Myocyte (in vitro differentiated cells): ENCODE measurements around the gene NUP188. TPM values are rescaled to one million over a fixed set of nuclear protein-coding genes. Genes with fewer than 3 reads are reported as not detected.
A peak's percentile ranks its signal among the peaks of the same experiment; 100 is the strongest.

ENCODE experiments used
- DNase-seq: peaks from one replicate; pipeline ENCODE4 v3.0.0-alpha.2; 2012; ENCODE audit warnings: low read depth
- total RNA-seq: library from RNA; depleted of rRNA; stranded (reverse); fragments of >200 nt; gene quantifications from 2 replicates; pipeline ENCODE4 v1.2.3, GENCODE V29; 2014

NUP188 gene
- total RNA-seq, 1 donor from 2014 or later, result 53.6 TPM

DNA sequence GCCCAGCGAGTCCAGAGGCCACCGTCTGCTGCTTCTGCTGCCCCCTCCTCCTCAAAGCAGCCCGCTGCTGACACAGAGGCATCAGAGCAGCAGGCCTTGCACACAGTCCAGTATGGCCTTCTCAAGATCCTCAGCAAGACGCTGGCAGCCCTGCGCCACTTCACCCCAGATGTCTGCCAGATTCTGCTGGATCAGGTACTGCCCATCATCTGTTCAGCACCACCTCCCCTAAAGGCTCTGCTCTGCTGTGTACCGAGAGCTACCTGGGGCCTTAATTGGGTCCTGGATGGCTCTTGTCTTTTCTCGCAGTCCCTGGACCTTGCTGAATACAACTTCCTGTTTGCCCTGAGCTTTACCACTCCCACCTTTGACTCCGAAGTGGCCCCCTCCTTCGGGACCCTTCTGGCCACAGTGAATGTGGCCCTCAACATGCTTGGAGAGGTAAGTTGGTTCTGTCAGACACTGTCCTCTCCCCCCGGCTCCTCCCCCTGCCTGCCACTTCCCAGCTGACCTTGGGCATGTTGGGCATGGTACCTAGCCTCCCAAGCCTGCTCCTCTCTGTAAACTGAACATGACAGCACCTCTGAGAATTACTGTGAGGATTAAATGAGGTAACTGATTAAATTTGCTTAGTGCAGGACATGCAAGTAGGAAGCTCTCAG is 58.0 kb downstream of the NUP188 start:
- DNase-seq, result no peak

DNA sequence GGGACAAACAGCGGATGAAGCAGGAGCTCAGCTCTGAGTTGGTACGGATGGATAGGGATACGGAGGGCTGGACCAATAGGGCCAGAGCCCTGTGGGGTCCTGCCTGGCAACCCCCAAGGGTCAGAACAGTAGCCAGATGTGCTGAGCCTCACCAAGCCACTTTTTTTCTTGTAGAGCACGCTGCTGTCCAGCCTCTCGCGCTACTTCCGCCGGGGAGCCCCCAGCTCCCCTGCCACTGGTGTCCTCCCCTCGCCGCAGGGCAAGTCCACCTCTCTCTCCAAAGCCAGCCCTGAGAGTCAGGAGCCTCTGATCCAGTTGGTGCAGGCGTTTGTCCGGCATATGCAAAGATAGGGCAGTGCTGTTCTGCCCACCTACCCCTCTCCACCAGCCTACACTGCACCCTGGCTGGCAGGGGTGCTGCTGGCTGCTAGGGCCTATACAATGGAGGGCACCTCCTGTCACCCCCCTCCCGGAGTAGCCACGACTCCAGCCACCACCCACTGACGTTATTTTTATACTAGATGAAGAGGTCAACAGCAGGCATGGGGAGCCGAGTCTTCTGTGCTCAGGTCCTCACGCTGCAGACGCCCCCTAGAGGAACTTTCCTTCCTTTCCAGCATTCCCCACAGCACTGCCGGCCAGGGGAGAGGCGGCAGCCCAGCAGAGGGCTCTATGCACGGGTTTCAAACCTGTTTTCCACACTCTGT is 59.0 kb downstream of the NUP188 start:
- peak; percentile 90 for DNase-seq

DNA sequence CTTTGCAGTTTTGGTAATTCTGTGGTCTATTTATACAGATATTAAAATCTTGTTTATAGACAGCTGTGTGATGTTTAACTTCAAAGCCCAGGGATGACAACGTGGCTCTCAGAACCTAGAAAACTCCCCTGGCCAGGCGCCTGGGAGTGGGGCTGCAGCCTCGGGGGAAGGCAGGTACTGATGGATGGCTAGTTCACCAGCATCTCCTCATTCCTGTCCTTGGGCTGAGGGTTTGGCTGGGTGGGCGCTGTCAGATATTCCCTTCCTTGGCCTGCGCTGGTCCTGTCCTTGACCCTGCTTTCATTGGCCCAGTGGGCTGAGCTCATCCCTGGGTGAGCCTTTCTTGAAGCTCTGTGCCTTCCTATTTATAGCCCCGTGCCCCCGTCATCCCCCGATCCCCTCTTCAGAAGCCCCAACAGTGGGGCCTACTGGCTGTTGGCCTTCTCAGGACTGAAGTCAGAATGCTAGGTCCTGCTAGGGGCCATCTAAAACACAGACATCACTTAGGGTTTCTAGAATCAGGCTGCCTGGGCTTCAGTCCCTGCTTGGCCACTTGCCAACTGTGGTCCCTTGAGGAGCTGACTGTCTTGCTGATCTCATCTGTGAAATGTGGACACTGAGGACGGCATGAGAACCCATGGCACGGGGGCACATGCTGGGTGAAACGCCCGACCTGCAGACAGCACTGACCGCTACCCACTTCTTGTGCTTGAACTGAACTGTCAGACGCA is 59.7 kb downstream of the NUP188 start:
- DNase-seq, result peak; percentile 20

DNA sequence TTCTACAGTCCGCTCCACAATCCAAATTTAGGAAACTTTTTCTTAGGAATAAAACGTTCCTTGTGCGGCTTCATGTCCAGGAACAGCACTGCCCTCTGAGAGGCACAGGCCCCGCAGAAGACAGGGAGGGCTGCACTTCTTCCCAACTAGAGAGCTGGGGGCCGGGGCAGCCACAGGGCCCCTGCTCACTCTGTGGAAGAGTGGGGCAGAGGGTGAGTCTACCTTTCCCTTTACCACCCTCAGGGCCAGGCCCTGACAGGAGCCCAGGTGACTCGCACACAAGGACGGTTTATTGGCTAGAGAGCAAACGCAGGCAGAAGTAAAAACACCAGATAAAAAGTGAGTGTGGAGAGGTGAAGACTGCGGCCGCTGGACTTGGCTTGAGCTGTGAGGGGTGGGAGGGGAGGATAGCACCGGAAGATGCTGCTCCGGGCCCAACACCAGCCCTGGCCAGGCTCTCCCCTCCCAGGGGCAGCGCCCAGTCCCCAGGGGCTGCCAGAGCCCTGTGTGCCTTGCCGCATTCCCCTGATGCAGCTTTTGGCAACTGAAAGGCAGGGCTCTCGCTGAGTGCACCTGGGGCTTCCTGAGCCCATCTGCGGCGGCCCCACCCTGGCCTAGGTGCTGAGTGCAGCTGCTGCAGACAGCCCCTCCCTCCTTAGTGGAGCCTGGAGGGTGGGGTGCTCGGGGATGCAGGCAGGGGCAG is 60.4 kb downstream of the NUP188 start:
- DNase-seq, result no peak

DNA sequence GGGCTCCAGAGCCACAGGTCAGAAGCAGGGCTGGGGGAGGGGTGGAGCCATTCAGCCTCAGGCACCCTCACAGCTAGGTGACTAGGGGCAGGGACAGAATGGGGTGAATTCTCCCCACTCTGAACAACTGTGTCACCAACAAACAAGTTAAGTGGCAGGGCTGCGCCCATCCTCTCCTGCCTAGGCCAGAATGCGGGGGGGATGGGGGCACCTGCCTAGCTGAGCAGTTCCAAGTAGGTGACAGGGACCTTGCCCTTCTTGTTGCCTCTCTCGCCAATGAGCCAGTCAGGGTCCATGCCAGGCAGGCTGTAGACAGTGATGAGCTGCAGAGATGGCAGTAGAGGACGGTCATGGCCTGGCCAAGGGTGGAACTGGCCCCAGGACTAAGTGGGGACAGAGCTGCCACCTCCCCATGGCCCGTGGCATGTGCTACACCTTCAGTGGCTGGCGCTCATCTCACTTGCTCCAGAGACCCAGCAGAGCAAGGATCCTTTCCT is 61.0 kb downstream of the NUP188 start:
- no peak for DNase-seq

DNA sequence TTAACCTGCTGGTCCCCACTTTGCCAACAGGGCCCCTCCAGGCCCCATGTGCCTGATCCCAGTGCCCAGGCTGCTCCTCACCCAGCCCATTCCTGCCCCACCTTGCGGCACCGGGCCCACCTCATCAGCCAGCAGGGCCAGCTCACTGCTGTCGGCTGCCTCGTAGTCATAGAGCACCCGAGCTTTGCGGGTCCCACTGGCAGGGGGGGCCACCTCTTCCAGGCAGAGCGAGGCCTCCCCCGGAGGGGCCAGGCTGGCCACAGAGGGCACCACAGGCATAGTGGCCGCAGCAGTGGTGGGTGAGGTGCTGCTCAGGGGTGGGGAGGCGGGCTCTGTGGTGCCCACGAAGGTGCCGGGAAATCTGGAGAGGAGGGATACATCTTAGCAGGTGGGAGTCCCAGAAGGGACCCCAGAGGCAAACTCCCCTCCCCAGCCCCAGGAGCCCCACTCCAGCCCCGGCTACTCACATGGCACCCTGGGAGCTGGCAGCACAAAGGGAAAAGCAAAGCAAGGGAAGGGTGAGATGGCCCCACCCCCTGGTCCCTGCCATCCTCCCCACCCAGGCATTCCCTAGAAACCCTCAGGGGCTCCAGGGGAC is 61.6 kb downstream of the NUP188 start:
- DNase-seq, result no peak

DNA sequence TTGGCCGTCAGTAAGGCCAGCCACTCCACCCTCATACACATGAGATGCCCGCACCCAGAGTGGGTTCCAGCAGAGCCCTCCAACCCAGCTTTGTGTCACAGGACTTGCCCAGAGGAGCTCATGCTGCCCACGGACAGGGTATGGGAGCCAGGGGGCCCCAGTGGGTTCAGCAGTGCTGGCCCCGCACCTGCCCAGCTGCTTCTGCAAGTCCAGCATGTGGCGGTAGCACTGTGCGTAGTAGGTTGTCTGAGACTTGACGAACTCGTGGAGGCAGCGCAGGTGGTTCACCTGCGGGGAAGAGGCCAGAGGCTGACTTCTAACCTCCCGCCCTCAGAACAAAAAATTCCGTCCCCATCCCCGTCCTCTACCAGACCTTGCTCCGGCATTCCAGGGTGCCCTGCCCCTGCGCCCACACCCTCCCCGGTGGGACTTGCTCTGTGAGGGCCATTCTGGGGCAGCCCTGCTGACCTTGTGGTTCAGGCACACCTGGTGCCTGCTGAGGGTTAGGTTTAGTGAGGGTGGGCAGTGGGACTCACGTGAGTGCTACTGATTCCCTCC is 62.2 kb downstream of the NUP188 start:
- DNase-seq, result no peak

DNA sequence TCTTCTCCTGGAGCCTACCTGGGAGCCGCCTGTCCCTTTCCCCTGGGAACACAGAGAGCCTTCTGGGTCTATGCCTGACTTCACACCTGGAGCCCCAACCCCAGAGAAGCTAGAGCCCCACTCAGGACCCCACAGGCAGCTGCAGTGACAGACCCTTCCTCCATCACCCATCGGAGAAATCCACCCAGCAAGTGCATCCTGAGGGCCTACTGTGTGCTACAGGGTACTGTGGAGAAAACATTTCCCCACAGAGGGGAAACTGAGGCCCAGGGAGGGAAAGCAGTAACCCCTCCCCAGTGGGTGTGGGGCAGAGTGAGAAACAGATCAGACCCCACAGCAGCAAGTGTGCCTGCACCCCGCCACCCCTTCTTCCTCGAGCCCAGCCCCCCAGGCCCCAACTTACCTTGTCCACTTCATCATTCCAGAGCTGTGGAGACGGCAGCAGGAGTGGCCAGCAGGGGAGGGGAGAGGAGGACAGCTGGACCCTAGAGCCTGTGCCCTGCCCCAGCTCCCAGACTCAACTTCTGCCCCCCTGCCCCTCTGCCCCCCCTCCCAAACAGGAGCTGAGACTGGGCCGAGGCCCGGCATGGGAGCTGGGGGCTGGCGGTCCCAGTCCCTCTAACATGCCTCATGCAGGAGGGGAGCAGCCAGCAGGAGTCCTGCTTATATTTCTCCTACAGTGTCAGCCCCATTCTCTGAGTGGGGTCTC is 62.9 kb downstream of the NUP188 start:
- DNase-seq, result no peak

DNA sequence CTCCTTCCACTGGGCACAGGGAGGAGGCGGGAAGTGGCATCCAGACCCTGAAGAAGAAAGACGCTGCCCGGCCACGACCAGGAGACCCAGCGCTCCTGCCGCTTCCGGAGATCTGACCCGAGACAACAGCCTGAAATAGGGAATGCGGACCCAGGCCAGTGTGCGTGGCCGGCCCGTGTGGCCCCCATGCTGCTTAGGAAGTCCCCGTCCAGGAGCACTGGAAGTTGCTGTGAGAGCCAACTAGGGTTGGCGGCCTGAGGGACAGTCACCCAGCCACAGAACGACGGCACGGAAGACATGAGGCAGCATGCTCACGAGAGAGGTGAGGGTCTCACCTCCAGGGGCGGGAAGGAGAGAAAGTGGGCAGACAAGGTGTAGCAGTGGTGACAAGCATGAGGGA is 63.7 kb downstream of the NUP188 start:
- no peak for DNase-seq

DNA sequence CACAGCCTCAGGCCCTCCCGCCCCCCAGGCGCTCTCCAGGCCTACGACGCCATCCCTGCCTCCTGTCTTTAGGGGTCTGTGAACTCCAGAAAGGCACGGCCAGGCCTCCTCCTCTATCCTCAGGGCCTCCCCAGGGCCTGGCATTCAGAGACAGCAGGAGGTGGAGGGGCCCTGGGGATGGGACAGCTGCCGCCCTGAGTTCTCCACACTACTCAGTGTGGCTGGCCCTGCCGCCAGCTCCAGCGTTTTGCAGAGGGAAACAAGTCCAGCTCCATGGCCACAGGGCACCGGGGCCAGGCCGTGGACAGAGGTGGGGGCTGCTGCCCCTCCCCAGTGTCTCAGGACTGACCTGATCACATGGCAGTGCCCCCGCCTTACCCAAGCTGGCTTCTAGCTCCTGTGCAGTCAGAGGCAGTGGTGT is 64.3 kb downstream of the NUP188 start:
- peak; percentile 48 for DNase-seq

DNA sequence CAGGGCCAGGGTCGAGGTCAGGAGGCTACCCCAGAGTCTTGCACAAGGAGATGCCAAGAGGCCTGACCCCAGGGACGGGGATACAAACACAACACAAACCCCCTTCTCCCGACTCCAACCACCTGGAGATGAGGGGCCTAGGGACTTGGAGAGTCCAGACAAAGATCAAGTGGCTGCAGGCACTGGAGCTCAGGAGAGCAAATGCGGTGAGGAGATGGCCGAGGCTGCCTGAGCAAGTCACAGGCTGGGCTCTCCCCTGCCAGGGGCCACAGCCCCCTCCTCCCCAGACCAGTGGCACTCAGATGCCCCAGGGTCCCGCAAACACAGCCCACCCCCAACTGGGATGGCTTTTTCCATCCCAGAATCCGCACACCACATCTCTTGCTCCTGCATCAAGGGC is 64.8 kb downstream of the NUP188 start:
- DNase-seq, result no peak

DNA sequence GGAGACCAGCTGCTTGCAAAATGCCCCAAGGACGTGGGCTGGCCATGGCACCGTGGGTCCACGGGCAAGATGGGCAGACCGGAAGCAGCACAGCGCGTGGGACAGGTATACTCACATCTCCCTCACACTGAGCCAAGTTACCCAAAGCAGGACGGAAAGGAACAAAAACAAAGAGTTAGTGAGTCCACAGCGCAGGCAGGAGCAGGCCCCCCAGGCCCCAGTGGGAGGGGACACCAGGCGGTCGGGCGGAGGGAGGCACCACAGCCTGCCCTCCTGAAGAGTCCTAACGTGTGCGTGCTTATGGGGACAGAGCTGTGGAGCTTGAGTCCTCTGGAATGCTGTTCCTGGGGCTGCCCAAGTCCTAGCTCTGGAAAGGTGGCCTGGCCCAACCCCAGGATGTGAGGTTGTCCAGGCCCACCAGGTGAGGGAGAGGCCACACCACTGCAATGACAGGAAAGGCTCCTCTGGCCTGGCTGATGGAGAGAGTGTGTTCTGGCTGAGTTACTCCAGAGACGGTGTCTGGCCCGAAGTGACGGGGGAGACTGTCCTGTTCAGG is 65.5 kb downstream of the NUP188 start:
- no peak for DNase-seq

DNA sequence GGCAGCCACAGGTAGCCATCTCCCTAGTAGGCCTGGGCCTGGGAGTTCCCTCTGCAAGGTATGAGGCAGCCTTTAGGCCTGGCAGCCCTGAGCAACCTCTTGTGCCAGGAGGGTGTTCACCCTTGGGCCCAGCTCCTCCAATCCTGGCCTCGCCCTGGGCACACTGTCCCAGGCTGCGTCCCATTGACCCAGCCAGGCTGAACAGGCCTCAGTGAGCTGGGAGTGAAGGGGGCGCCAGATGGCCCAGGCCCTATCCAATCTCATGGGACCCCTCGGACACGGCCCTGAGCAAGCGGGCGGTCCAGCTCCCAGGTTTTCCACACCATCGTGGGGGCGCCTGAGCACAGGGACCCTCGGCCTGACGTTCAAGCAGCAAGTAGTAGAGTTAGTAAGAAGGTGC is 66.2 kb downstream of the NUP188 start:
- no peak for DNase-seq

DNA sequence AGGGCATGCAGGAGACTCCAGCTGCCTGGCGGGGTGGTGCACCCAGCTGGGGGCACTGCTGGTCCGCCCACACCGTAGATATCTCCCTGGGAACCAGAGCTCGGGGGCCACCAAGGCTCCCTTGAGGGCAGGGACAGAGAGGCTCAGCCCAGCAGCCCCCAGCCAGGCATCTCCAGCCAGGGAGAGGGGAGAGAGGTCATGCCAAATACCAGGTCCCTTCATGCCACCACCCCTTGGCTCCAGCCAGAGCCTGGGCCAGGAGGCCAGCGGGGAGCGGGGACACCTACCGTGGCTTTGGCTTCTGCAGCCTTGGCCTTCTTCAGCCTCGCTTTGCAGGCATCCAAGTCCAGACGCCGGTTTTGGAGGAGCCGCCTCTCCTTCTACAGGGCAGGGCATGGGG is 66.6 kb downstream of the NUP188 start:
- no peak for DNase-seq

DNA sequence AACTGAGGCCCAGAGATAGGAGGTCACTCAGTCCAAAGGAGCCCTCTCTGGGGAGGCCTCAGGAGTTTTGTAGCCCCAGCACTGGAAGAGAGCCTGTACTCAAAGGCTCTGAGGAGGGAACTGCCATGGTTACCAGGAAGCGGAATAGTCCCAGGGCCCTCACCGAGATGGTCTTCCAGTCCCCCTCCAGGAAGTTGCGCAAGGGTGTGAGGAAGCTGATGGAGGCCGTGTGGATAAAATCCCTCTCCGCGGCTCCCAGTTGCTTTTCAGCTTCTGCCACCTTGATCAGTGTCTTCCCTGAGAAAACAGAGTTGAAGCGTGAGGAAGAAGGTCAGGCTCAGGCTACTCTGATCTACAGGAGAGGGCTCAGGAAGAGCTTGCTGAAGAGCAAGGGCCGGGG is 67.1 kb downstream of the NUP188 start:
- DNase-seq, result no peak

DNA sequence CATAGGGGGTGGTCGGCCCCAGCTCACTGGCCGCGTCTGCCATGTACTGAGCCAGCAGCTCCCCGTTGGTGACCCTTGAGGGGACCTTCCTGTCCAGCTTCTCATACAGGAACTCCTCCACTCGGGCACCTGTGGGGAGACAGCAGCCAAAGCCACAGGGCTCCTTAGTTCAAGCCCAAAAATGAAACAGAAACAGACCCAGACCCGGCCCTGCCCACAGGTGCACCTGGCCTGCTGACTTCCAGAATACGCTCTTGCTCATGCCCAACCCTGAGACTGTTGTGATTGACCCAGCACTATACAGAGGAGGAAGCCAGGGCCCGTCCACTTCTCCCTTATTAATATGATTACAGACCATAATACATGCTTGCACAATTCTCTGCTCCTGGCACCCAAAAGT is 73.6 kb downstream of the NUP188 start:
- DNase-seq, result no peak

DNA sequence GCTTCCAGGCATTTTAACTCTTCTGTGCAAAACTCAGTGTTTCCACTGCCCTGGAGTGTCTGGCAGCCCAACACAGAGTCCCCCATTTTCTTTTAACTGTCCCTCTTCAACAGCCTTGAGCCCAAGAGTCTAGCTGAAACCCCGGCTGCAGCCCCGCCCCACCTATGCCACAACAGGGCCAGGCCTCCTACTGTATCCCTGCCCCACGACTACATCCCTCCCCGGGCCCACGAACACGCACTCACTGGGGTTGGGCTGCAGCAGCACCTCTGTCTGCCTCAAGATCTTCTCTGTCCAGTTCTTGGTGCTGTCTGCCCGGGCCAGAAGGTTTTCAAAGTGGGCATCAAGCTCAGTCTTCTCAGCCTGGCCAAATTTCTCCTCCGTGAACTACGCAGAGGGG is 74.5 kb downstream of the NUP188 start:
- DNase-seq, result peak; percentile 37

DNA sequence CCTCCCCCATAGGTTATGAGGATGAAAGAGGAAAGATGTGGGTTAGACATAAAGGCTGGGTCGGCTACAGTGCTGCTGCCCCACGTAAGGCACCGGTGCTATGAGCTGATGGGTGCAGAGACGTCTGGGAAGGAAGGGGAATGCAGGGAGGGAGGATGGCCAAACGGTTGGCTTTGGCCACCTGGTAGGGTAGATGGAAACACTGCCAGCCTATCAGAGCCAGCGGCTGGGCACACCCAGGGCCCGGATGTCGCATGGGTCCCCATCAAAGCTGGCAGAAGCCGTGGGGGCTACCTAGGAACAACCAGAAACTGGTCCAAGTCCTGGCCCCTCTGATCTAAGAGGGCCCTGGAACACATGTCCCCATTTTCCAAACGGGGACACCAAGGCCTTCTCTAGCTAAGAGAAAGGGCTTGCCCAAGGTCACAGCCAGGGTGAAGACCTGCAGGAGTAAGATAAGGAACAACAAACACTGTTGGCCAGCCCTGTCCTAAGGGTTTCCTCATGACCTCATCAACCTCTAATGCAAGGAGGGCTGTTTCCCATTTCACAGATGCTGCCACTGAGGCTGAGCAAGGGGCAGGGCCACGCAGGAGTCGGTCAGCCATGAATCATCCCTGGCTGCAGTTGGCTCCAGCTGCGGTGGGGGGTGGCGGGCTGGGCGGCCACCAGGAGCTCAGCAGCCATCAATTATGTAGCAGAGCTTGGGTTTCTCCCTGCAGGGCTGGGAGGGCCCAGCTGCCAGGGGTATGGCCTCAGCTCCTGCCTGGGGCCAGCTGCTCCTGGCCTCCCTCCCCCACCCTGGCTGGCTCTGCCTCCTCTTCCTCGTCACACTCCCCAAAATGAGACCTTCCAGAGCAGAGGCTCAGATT is 75.8 kb downstream of the NUP188 start:
- DNase-seq, result peak; percentile 97

DNA sequence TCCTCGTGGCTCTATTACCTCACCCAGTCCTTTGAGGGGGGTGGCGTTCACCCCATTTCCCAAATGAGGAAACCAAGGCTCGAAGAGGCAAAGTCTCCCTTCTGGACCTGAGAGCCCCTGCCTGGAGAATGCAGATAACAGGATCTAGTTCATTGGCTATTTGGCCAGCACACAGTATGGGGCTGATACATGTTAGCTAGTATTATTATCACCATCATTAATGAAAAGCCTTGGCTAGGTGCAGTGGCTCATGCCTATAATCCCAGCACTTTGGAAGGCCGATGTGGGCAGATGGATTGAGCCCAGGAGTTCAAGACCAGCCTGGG is 76.4 kb downstream of the NUP188 start:
- no peak for DNase-seq
